Measurements from ENCODE around the gene OR52A5.

The OR52A5 gene

GRCh38 chr11:5115339-5115738, 22.8 kb downstream of the OR52A5 start:
- DNase-seq (ENCODE audit: low read depth), result no peak

GRCh38 chr11:5107285-5107684, 30.9 kb downstream of the OR52A5 start:
- DNase-seq (ENCODE audit: low read depth), result no peak

GRCh38 chr11:5103066-5103465, 35.1 kb downstream of the OR52A5 start:
- DNase-seq (ENCODE audit: low read depth), result no peak

- no peak for DNase-seq (ENCODE audit: low read depth)
Measured at GRCh38 chr11:5102246-5102645, 35.9 kb downstream of the OR52A5 start.

GRCh38 chr11:5096011-5096410, 42.1 kb downstream of the OR52A5 start:
- no peak for DNase-seq (ENCODE audit: low read depth)

GRCh38 chr11:5092821-5093585, 45.2 kb downstream of the OR52A5 start:
- DNase-seq (ENCODE audit: low read depth), result no peak

GRCh38 chr11:5090668-5091067, 47.5 kb downstream of the OR52A5 start:
- no peak for DNase-seq (ENCODE audit: low read depth)

GRCh38 chr11:5088556-5088955, 49.6 kb downstream of the OR52A5 start:
- no peak for DNase-seq (ENCODE audit: low read depth)

- no peak for DNase-seq (ENCODE audit: low read depth)
Measured at GRCh38 chr11:5083602-5084001, 54.6 kb downstream of the OR52A5 start.

- no peak for DNase-seq (ENCODE audit: low read depth)
Measured at GRCh38 chr11:5081405-5081804, 56.8 kb downstream of the OR52A5 start.
